Urothelium cell line (cell line): ENCODE data around the gene TRIOBP.

Experiments
- DNase-seq: peaks from one replicate; pipeline ENCODE4 v3.0.0; 2011; ENCODE audit warnings: low spot score, mixed read lengths
- FAIRE-seq: peaks from 2 replicates; lab custom pipeline; 2011; peaks lifted over from hg19 to GRCh38; lab: Jason Lieb, UNC

Gene TRIOBP

GRCh38 chr22:37664249-37665101, 32.4 kb upstream of the TRIOBP start:
- FAIRE-seq: peak; percentile 69

GRCh38 chr22:37665487-37665886, 31.4 kb upstream of the TRIOBP start:
- DNase-seq (no peak), FAIRE-seq (no peak)

More at GRCh38 chr22:37664249-37665101, 32.4 kb upstream of the TRIOBP start:
- DNase-seq: no peak

GRCh38 chr22:37669586-37669985, 27.3 kb upstream of the TRIOBP start:
- FAIRE-seq: peak; percentile 23
- DNase-seq: no peak

DNA sequence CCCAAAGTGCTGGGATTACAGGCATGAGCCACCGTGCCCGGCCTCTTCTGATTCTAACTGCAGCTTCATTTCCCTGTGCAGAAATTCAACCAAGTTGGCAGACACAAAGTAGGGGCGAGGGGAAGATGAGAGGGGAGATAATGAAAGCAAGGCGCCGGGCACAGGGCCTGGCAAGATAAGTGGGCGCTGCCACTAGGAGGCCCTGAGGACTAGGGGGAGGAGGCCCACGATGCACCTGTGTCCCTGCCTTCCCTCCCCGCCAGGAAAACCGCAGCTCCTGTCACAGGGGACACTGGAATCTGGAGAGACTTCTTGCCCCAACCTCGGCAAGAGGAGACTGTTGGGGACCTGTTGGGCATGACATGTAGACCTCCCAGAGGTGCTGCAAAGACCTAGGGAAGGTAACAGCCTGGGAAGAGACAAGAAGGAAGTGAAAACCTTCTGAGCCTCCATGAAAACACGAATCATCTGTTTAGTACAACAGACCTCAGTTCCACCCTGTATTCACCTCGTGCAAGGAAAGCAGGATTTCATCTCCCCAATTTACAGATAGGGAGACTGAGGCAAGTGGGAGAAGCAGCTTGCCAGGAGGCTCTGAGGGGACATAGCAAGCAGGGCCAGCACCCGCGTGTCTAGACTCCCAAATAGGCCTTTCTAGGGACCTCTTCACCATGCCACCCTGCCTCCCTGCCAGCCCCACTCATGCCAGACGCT, 24.5 kb upstream of the TRIOBP start:
- DNase-seq (no peak), FAIRE-seq (peak; percentile 50)

- DNase-seq: no peak
- FAIRE-seq: no peak
Measured at GRCh38 chr22:37672920-37673455, 23.9 kb upstream of the TRIOBP start.

DNA sequence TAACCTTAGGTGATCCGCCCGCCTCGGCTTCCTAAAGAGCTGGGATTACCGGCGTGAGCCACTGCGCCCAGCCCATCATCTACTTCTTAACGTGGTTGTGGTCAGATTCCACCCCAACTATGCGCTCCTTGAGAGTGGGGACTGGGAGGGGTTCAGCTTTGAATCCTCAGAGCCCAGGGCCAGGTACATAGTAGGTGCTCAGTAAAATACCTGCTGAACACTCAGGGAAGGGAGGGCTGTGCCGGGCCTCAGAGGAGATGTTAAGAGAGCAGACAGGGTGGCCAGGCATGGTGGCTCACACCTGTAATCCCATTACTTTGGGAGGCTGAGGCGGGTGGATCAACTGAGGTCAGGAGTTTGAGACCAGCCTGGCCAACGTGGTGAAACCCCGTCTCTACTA, 22.6 kb upstream of the TRIOBP start:
- no peak for DNase-seq
- FAIRE-seq: no peak

DNA sequence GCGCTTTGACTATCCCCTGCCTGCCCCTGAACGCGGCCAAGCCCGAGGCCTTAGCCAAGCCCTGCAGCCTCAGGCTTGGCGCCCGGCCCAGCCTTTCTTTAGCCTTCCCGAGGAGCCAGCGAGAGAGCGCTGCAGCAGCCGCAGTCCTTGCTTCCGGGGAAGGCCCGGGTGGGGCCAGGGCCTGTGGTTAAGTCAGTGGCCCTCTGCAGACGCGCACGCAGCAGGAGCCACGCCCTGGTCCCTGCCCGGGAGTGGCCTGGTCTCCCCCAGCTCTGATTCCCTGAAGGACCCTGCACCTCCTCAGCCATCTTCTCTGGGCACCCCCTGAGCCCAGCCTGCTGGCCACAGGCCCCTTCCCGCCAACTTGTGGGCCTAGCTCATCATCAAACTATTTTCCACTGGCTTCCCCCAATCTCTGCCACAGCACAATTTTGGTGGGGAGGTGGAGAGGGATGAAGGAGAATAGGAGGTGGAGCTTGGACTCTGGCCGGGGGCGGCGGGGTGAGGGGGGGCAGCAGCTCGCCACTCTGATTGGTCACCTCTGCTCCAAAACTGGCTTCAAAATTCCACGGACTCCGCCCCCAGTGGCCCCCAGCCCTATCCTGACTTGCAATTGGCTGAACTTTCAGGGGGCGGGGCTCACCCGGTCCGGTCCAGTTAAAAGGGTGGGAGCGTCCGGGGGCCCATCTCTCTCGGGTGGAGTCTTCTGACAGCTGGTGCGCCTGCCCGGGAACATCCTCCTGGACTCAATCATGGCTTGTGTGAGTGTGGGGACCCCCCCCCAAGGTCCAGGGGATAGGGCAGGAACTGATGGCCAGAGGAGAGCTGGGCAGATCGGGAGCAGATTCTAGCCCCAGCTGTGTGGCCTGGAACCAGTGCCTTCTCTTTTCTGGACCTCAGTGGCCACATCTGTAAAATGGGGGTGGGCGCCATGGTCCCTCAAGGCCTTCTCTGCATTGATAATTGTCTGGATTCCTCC, 21.6 kb upstream of the TRIOBP start, which contains the start of gene LGALS1:
TSS of gene LGALS1 (plus strand) at position 686 of the 979 bp plus-strand sequence. CDS start at position 753, 67 bp downstream.
- FAIRE-seq (peak; percentile 88), DNase-seq (peak; percentile 98)

DNA sequence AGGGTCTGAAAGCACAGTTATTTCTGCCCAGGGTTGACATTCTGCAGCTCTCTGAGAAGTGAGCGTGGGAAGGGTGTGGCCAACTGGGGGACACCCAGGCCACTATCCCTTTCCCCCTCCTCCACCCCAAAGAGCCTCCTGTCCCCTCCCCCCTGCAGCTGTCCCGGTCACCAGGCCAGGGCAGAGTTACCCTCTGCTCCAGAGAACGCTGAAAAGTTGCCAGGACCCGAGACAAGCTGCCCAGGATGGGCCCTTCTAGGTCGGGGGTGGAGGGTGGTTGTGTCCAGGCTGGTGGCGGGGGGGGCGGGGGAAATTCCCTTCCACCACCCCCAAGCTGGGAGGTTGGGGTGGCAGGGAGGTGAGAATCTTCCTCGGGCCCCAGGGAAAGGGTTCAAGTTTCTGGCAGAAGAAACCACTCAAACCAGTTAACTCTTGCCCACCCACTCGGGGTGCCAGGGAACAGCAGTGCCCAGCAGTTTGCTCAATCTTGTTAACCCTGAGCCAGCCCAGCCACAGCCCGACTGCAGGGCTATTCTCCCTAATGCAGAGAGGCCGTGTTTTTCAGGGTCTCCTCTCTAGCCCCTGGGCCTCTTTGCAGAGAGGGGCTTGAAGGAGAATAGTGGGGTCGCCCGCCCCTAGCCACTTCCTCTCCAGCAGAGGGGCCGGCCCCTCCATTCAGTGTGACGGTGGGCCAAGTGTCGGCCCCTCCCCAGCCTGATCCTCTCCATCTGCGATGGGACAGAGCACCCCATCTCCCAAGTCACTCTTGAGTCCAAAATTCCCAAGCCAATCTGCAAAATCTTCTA, 20.7 kb upstream of the TRIOBP start:
- FAIRE-seq (no peak), DNase-seq (no peak)

- peak; percentile 97 for FAIRE-seq
- DNase-seq: peak; percentile 89
Measured at GRCh38 chr22:37676736-37677492, 19.9 kb upstream of the TRIOBP start.

- no peak for FAIRE-seq
- DNase-seq: no peak
Measured at GRCh38 chr22:37677493-37677974, 19.3 kb upstream of the TRIOBP start.

GRCh38 chr22:37678372-37678771, 18.5 kb upstream of the TRIOBP start:
- DNase-seq: no peak
- FAIRE-seq: no peak

DNA sequence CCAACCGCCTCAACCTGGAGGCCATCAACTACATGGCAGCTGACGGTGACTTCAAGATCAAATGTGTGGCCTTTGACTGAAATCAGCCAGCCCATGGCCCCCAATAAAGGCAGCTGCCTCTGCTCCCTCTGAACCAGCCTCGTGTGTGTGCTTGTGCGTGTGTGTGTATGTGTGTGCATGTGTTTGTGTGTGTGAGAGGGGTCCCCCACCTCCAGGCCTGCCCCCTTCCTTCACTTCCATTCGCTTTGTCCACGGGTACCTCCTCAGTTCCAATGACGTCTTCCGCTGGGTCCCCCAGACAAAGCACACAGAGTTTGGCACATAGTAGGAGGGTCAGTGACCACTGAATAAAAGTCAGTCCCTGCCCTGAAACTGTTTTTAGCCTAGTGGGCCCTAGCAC, 17.2 kb upstream of the TRIOBP start:
- DNase-seq (no peak), FAIRE-seq (peak; percentile 67)

- no peak for DNase-seq
- FAIRE-seq: no peak
Measured at GRCh38 chr22:37680191-37680851, 16.5 kb upstream of the TRIOBP start.

DNA sequence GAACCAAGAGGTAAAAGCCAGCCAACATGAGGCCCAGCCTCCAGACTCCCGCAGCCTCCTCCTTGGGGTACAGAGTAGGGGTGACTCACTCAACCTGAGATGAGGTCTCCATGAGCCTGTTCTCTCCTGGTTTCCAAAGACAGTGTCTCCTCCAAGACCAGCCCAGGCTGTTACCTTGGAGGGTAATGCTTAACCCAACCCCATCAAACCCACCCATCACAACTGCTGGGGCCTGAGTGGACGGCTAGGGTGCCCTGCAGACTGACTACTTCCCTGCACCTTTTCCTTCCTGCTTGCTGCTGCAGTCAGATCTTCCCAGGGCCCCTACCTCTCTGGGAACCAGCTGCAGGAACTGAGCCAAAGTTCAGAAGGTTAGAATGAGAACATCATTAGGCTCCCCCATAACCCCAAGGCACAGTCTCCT, 15.8 kb upstream of the TRIOBP start:
- DNase-seq (no peak), FAIRE-seq (no peak)

DNA sequence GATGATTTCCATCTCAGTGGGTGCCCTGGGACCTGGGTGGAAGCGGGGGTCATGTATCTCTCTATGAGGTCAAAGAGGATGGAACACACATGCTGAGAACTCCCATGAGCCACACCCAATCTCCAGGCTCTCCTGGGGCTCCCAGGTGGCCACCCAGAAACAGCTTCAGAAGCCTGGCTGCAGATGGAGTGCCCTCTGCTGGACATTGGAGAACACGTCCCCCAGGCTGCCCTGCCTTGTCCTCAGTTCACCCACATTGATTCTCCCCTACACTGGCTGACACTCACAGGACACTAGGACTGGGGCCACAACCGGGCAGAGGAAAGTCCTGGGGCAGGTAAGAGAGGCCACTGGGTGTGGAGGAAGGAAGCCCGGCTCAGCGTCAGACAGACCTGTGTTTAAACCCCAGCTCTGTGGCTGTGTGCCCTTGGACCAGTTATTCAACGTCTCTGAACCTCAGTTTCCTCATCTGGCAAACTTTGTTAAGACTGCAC, 15.2 kb upstream of the TRIOBP start:
- peak; percentile 79 for FAIRE-seq
- DNase-seq: peak; percentile 78

DNA sequence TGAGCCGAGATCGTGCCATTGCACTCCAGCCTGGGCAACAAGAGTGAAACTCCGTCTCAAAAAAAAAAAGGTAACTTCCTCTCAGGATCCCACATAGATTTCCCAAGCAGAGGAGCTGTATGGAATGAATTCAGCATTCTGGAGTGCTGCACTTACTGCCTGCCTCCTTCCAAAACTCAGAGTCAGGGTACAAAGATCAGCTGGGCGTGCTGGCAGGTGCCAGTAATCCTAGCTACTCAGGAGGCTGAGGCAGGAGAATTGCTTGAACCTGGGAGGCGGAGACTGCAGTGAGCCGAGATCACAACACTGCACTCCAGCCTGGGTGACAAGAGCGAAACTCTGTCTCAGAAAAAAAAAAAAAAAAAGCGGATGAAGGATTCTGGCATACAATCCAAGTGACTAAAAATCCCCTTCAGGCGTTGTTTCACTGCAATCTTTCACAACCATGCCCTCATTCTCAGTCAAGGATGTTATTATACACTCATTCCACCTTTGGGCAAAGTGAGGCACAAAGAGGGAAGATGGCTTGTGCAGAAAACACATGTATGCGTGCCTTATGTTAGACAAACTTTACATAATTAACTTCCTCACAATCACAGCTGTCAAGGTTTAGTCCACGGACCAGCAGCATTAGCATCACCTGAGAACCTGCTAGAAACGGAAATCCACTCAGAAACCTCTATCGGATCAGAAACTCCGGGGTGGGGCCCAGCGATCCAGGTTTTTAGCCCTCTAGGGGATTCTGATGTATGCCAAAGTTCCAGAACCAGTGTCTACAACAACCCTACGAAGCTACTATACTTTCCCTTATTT, 11.8 kb upstream of the TRIOBP start:
- no peak for FAIRE-seq

More for the DNA sequence above, 11.8 kb upstream of the TRIOBP start:
- DNase-seq: no peak
